GM18508 (cell line): Measurements from ENCODE around the gene LRIG3.
"Not testable (repeated sequence)": the region's sequence is repeated elsewhere in the genome, so short reads cannot be mapped to it uniquely, and the experiment has no call there.

ENCODE experiments used
- ATAC-seq: cut with Tn5 transposase; IDR thresholded peaks from one replicate; pipeline ENCODE4 v1.9.1; 2021; ENCODE audit warnings: moderate number of reproducible peaks; ENCODE audit not compliant: insufficient read depth, unreplicated experiment

LRIG3 gene

GRCh38 chr12:58870595-58870994 lies 49.7 kb downstream of the LRIG3 start:
- ATAC-seq = no peak

- ATAC-seq = no peak
Measured at GRCh38 chr12:58860788-58861240, 59.5 kb downstream of the LRIG3 start.

- no peak for ATAC-seq
Measured at GRCh38 chr12:58860056-58860787, 60.1 kb downstream of the LRIG3 start.

GRCh38 chr12:58858030-58858429 lies 62.3 kb downstream of the LRIG3 start:
- ATAC-seq = no peak

GRCh38 chr12:58857206-58857605 lies 63.1 kb downstream of the LRIG3 start:
- ATAC-seq = not testable (repeated sequence)

GRCh38 chr12:58855630-58856029 lies 64.7 kb downstream of the LRIG3 start:
- not testable (repeated sequence) for ATAC-seq

GRCh38 chr12:58850826-58851225 lies 69.5 kb downstream of the LRIG3 start:
- ATAC-seq = no peak

- ATAC-seq = no peak
Measured at GRCh38 chr12:58847901-58848600, 72.3 kb downstream of the LRIG3 start.

- no peak for ATAC-seq
Measured at GRCh38 chr12:58844161-58844560, 76.1 kb downstream of the LRIG3 start.

- no peak for ATAC-seq
Measured at GRCh38 chr12:58841058-58841798, 79.1 kb downstream of the LRIG3 start.

- ATAC-seq = no peak
Measured at GRCh38 chr12:58833853-58834252, 86.5 kb downstream of the LRIG3 start.

- ATAC-seq = no peak
Measured at GRCh38 chr12:58832920-58833319, 87.4 kb downstream of the LRIG3 start.
